GM10847 (cell line): Measurements from ENCODE around the gene SMIM27.
A peak's percentile ranks its signal among the peaks of the same experiment; 100 is the strongest.

Source experiments
- POLR2A ChIP-seq: IDR thresholded peaks from 2 replicates; pipeline ENCODE4 v1.6.1; 2011; ENCODE audit not compliant: insufficient read length; ENCODE audit errors: extremely low read depth

The SMIM27 gene

GRCh38 chr9:32550562-32551275 lies 1.4 kb upstream of the SMIM27 start:
- no peak for TF ChIP-seq POLR2A

GRCh38 chr9:32551276-32552051 lies 663 bp upstream of the SMIM27 start:
- TF ChIP-seq POLR2A: no peak

- TF ChIP-seq POLR2A: no peak
Observed at GRCh38 chr9:32554107-32554506, 2.0 kb downstream of the SMIM27 start.

- TF ChIP-seq POLR2A: no peak
Observed at GRCh38 chr9:32554591-32554990, 2.5 kb downstream of the SMIM27 start.

DNA sequence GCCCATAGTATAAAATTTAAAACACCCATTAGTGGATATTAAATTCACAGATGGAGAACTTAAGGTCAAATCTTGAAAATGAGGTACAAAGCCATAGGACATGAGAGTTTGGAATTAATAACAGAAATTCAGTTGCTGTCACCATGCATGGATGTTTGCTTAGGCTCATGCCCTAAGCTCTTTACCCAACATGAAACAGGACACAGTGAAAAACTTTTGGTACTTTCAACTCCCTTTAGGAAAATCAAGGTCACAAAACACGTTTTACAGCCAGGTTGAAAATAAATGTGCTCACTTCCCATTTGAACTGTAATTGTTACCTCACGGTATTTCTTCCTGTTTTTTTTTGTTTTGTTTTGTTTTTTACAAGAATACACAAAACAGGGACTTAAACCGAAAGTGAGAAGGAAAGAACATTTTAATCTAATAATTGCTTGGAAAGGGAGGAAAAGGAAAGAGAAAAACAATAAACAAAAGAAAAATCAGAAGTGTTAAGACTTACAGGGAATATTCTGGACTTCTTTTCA lies 6.3 kb downstream of the SMIM27 start:
- no peak for TF ChIP-seq POLR2A

DNA sequence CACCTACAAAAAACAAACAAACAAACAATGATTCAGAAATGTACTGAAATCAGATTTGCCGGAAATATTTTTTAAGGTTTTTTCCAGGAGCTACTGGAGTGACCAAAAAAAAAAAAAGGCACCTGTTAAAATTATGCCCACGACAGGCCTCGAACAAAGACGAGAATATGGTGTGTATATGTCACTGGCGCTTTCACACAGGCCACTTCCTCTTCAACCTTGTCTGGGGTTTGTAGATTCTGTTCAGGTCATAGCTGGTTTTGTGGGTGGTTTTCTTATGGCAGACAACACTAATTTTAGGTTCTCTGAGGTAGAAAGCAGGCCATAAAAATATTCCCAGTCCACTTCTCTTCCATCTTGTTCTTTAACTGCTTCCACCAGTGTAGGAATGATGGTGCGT lies 13.8 kb downstream of the SMIM27 start:
- no peak for TF ChIP-seq POLR2A

- no peak for TF ChIP-seq POLR2A
Observed at GRCh38 chr9:32566770-32567169, 14.6 kb downstream of the SMIM27 start.

- TF ChIP-seq POLR2A: no peak
Observed at GRCh38 chr9:32570262-32570661, 18.1 kb downstream of the SMIM27 start.

DNA sequence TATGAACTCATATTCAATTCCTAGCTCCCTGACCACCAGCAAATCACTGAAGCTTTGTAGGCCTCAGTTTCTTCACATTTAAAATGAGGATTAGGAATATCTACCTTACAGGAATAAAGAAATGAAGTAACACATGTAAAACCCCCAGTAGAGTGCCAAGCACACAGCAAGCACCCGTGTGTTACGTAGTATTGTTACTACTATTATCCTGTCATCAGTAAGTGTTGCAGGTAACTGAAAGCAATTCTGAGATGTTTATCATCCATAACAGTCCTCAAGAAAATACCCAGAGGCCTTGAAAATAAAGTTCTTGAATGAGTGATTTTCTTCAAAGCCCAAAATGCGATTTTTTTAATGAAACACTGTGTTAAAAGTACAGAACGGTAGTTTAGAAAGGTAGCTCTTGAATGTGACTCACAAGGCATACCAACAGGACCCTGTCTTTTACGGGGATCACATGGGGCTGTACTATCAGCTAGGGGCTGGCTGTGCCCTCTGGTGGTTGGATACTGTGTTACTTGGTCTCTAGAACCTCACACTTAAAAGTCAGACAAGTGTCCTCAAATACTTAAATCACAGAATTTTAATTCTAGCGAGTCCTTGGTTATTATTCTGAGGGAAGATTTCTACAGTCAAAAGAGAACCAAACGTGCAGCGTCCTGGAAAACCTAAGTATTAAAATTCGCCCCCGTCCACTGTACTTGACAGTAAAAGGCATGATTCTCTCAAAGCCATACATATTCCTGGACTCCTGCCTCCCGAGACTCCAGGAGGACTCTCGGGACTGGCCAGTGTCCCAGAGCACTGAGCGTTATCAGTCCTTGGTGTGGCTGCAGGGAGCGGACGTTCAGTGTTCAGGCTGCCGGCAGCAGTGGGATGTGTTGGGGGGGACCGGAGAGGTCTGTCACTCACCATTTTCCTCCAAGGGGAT lies 20.1 kb downstream of the SMIM27 start:
- no peak for TF ChIP-seq POLR2A

GRCh38 chr9:32572900-32573523 lies 20.9 kb downstream of the SMIM27 start, which contains the start of gene NDUFB6:
Gene NDUFB6, minus strand, starts transcription at chr9:32573159. Its CDS starts 99 bp downstream, at chr9:32573060.
- peak; percentile 67 for TF ChIP-seq POLR2A

- TF ChIP-seq POLR2A: no peak
Observed at GRCh38 chr9:32573821-32574220, 21.7 kb downstream of the SMIM27 start.

DNA sequence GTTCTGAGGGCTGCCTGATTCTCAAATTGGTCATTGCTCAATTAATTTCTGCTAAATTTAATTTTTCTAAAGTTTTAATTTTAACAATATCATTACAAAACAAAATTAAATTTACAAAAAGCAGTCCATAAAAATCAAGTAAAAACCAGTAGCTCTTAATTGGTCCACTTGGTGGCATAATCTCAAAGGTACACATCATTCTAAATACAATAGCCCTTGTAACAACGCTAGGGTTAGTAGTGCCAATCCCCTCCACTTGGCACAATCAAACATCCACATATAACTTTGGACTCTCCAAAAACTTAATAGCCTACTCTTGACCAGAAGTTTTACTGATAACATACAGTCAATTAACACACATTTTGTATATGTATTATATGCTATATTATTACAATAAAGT lies 22.7 kb downstream of the SMIM27 start:
- TF ChIP-seq POLR2A: no peak

GRCh38 chr9:32577316-32577715 lies 25.2 kb downstream of the SMIM27 start:
- no peak for TF ChIP-seq POLR2A

- TF ChIP-seq POLR2A: no peak
Observed at GRCh38 chr9:32578976-32579375, 26.8 kb downstream of the SMIM27 start.

- TF ChIP-seq POLR2A: no peak
Observed at GRCh38 chr9:32579706-32580331, 27.7 kb downstream of the SMIM27 start.
